NCI-H226 (cell line): ENCODE results near the gene PLBD1.
A peak's percentile ranks its signal among the peaks of the same experiment; 100 is the strongest.

Experiments
- DNase-seq: peaks from one replicate; pipeline ENCODE4 v3.0.0-alpha.2; 2015

Gene PLBD1

DNA sequence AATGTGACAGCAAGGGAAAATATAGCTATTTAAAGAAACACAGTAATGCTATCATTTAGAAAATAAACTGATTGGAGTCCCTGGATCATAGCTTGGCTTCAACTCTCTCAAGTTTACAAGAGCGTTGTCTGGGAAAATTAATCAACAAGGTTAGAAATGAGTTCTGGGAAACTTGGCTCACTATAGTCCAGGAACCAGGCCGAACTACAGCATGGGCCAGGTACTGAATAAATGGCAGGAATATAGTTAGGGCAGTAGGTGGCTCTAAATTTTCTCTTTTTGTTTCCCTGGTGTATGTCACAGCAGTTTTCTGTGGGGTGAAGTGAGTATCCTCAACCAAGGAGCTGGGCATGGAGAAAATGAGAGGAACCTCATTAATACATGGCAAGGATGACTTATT lies 72.4 kb downstream of the PLBD1 start:
- no peak for DNase-seq

DNA sequence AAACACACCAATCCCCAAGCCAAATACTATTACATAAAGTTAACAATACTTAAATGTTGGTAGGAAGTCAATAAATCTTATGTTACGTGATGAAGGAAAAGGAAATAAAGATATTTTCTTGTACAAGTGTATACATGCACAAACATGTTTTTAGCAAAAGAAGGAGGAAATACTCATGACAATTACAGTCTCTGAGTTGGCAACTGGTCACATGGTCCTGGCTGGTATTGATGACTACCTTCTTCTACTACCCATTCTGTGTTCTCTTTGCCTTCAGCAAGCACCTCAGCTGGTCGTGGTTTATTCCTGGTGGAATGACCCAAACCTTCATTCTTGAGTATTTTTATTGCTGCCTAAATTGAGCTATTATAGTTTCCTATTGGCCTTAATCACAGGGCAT lies 84.8 kb downstream of the PLBD1 start:
- DNase-seq, result no peak

DNA sequence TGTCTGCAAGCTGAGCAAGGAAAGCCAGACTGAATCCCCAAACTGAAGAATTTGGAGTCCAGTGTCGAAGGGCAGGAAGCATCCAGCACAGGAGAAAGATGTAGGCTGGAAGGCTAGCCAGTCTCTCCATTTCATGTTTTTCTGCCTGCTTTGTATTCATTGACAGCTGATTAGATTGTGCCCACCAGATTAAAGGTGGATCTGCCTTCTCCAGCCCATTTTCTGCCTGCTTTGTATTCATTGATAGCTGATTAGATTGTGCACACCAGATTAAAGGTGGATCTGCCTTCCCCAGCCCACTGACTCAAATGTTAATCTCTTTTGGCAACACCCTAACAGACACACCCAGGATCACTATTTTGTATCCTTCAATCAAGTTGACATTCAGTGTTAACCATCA lies 85.3 kb downstream of the PLBD1 start:
- no peak for DNase-seq

GRCh38 chr12:14481201-14481600 lies 86.5 kb downstream of the PLBD1 start:
- no peak for DNase-seq

DNA sequence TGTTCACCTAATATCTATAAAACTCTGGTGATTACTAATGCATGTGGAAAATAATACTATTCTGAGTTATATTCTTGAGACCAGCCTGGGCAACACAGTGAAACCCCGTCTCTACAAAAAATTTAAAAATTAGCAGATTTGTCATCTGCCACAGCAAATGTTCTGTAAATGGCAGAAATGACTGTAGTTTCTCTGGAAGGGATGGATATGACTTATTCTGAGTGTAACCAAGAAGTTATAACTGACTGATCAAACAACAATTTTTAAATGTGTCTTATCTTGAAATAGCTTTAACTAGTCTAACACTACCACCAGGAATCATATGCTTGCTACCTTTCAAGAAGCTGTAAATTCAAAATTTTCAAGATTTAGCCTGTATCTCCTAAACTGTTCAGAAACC lies 88.7 kb downstream of the PLBD1 start:
- no peak for DNase-seq

DNA sequence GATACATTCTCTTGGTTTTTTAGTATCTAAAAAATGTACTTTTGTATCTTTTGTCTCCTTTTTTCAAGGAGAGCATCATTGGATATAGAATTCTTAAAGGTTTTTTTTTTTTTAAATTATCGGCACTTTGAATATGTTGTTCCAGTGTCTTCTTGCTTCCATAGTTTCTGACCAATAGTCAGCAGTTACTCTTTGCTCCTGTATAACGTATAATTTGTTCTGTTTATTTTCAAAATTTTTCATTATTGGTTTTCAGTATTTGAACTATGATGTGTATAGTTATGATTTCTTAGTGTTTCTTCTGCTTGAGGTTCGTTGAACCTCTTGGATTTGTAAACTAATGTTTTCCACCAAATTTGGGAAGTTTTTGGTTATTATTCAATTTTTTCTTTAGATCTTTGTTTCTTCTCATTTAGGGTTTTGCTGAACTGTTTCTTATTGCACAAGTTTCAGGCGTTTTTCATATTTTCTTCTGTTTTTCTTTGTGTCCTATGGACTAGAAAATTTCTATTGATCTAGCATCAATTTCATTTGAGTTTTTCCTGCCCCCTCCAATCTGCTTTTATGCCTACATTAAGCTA lies 93.9 kb downstream of the PLBD1 start:
- DNase-seq, result peak; percentile 15

DNA sequence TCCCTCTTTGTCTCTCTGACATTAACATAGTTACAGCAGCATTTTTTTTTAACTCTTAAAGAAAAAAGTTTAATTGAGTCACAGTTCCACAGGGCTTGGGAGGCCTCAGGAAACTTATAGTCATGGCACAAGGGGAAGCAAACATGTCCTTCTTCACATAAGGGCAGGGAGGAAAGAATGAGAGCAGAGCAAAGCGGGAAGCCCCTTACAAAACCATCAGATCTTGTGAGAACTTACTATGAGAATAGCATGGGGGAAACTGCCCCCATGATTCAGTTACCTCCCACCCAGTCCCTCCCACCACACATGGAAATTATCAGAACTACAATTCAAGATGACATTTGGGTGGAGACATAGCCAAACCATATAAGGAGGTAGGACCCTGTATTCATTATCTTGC lies 96.2 kb downstream of the PLBD1 start:
- no peak for DNase-seq

DNA sequence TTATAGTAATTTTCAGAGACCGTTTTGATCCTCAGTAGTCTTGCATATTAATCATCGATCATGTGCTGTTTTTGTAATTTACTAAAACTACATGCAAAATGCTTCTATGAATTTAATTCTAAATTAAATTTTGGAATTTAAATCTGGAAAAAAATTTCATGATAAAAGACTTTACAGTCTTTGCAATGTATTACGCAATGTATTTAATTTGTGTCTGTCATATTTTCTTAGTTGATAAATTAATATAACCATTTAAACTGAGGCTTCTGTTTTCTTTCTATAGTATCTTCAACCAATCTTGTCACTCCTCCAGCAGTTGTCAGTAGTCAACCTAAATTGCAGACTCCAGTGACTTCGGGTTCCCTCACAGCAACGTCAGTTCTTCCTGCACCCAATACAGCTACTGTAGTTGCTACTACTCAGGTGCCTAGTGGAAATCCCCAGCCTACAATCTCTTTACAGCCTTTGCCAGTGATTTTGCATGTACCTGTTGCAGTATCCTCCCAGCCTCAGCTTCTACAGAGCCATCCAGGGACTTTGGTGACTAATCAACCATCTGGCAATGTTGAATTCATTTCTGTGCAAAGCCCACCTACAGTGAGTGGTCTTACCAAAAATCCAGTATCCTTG lies 107.4 kb downstream of the PLBD1 start:
- no peak for DNase-seq

- DNase-seq, result peak; percentile 20
Measured at GRCh38 chr12:14454098-14454907, 113.4 kb downstream of the PLBD1 start.
